ENCODE measurements around the gene DIP2A.

The DIP2A gene

GRCh38 chr21:46527801-46528200 lies 69.1 kb downstream of the DIP2A start:
- DNase-seq (ENCODE audit: low read depth): no peak

GRCh38 chr21:46532080-46532479 lies 73.4 kb downstream of the DIP2A start:
- no peak for DNase-seq (ENCODE audit: low read depth)

GRCh38 chr21:46537026-46537425 lies 78.3 kb downstream of the DIP2A start:
- no peak for DNase-seq (ENCODE audit: low read depth)

- no peak for DNase-seq (ENCODE audit: low read depth)
Observed at GRCh38 chr21:46538262-46538661, 79.6 kb downstream of the DIP2A start.

- DNase-seq (ENCODE audit: low read depth): no peak
Observed at GRCh38 chr21:46538851-46539666, 80.4 kb downstream of the DIP2A start.

GRCh38 chr21:46540087-46540710 lies 81.5 kb downstream of the DIP2A start:
- DNase-seq (ENCODE audit: low read depth): no peak

- no peak for DNase-seq (ENCODE audit: low read depth)
Observed at GRCh38 chr21:46542588-46543124, 84.0 kb downstream of the DIP2A start.

- no peak for DNase-seq (ENCODE audit: low read depth)
Observed at GRCh38 chr21:46543306-46543705, 84.6 kb downstream of the DIP2A start.

GRCh38 chr21:46544003-46544402 lies 85.3 kb downstream of the DIP2A start:
- DNase-seq (ENCODE audit: low read depth): no peak

GRCh38 chr21:46544824-46545223 lies 86.1 kb downstream of the DIP2A start:
- DNase-seq (ENCODE audit: low read depth): no peak

GRCh38 chr21:46545363-46545762 lies 86.7 kb downstream of the DIP2A start:
- DNase-seq (ENCODE audit: low read depth): no peak

- DNase-seq (ENCODE audit: low read depth): no peak
Observed at GRCh38 chr21:46545911-46546310, 87.2 kb downstream of the DIP2A start.

GRCh38 chr21:46546799-46547198 lies 88.1 kb downstream of the DIP2A start:
- no peak for DNase-seq (ENCODE audit: low read depth)

GRCh38 chr21:46549650-46550049 lies 91.0 kb downstream of the DIP2A start:
- DNase-seq (ENCODE audit: low read depth): no peak

GRCh38 chr21:46550116-46550941 lies 91.6 kb downstream of the DIP2A start:
- peak; percentile 40 for DNase-seq (ENCODE audit: low read depth)

- no peak for DNase-seq (ENCODE audit: low read depth)
Observed at GRCh38 chr21:46551636-46552241, 93.0 kb downstream of the DIP2A start.

GRCh38 chr21:46552274-46552673 lies 93.6 kb downstream of the DIP2A start:
- DNase-seq (ENCODE audit: low read depth): no peak

GRCh38 chr21:46552865-46553379 lies 94.2 kb downstream of the DIP2A start:
- DNase-seq (ENCODE audit: low read depth): no peak

GRCh38 chr21:46553993-46554392 lies 95.3 kb downstream of the DIP2A start:
- no peak for DNase-seq (ENCODE audit: low read depth)

- DNase-seq (ENCODE audit: low read depth): no peak
Observed at GRCh38 chr21:46554431-46555224, 95.9 kb downstream of the DIP2A start.

GRCh38 chr21:46555225-46555617 lies 96.5 kb downstream of the DIP2A start:
- DNase-seq (ENCODE audit: low read depth): no peak
